Activated naive CD4-positive, alpha-beta T cell treated with Interleukin-2 at 50 U/mL for 16 hours (primary cell): ENCODE measurements around the gene TYW3.

Experiments used
- DNase-seq: peaks from one replicate; pipeline ENCODE4 v3.0.0-alpha.2; 2020

The TYW3 gene

GRCh38 chr1:74732960-74733603, at the start of gene TYW3, which contains the start of gene CRYZ:
Gene TYW3, plus strand, starts transcription at chr1:74733152. Its CDS starts 93 bp downstream, at chr1:74733245.
Gene CRYZ, minus strand, starts transcription at chr1:74733050. Its CDS starts 8,229 bp downstream, at chr1:74724821.
- peak; percentile 89 for DNase-seq

DNA sequence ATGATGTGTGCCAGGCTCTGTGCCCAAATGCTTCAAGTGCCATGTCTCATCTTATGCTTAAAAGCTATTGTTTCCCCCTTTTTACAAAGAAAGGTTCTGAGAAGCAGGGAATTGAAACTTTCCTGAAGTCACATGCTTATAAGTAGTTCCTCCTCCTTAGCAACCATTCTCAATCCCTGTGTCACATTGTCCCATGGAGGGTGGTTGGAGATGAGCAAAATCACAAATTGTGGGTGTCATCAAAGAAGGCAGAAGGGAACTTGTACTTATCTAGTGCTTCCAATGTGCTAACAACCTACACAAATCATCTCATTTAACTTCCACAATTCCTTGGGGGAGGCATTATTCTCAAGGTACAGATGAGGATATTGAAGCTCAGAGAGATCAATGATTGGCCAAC, 49.3 kb upstream of the TYW3 start:
- DNase-seq = no peak

DNA sequence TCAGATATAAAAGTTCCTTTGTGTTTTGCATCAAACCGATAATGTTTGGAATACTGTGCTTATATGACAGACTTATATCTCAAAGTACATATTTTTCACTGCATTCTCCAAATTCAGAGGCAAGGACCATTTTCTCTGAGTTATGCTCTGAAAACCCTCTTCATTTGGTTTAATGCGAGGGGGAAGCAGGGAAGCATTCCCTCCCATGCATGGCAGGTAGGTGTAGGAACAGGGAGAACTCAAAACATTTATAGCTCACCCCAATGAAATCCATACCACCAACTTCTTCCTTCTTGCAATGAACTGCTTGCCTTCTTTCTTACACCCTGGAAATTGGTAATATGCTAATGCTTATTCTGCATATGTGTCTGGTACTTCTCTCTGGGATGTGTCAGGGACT, 48.7 kb upstream of the TYW3 start:
- no peak for DNase-seq

DNA sequence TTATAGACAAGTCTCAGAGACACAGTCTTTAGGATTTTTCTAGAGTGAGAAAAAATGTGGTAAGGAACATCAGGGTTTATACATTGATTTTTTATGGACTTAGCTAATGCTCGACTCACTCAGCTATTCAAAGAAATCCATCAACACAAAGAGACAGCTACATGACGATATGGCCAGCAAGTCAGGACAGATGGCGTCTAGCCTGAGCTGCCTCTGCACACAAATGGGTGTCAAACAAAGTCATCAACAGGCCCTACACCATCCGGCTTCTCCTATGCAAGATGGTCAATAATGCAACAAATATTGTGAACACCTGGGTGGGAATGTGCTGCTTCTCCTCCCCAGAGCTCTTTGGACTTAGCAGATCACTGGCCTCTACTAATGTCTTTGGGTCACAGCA, 46.0 kb upstream of the TYW3 start:
- DNase-seq = no peak

DNA sequence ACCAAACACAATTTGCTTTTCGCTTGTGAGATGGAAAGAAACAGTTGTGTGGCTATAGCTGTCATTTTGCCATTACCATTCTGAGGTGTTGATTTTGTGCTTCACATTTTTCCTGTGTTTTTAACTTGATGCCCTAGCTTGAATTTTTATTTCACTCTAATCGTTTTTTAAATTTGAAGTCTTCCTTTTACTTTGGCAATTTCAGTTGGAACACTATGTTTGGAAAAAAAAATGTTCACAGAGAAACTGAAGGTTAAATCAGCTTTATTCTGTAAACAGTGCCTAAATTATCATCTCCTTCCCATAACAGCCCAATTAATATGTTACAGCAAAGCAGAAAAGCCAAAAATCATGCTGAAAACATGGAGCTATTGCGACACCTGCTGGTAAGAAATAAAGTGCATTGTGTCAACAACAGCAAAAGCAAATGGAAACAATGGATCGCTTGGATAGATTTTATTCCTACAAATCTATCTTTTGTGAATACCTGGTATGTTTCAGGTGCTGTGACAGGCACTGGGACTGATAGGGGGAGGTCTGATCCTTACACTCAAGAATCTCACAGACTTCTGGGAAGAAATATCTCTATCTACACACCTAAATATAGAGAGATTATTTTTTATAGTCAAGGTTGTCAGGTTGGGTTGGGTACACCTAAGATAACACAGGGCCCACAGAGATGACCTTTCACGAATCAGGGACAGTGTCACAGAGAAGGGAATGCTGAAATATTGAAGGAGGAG, 43.2 kb upstream of the TYW3 start:
- peak; percentile 20 for DNase-seq

GRCh38 chr1:74690364-74690696, 42.6 kb upstream of the TYW3 start:
- DNase-seq = no peak

- no peak for DNase-seq
Measured at GRCh38 chr1:74690909-74691308, 42.0 kb upstream of the TYW3 start.

GRCh38 chr1:74693473-74693872, 39.5 kb upstream of the TYW3 start:
- no peak for DNase-seq

GRCh38 chr1:74697832-74698231, 35.1 kb upstream of the TYW3 start:
- no peak for DNase-seq

DNA sequence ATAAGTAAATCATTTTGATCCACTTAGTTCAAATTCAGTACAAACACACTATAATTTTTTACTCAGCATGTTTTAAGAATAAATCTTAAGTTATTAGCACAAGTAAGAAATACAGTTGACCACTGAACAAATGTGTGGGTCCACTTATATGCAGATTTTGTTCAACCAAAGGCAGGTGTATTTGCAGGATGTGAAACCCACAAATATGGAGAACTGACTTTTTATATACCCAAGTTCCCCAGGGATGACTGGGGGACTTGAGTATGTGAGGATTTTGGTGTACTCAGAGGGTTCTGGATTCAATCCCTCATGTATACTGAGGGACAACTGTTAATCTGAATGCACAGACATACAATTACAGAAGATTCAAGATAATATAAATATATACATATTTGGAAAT, 33.6 kb upstream of the TYW3 start:
- DNase-seq = no peak

DNA sequence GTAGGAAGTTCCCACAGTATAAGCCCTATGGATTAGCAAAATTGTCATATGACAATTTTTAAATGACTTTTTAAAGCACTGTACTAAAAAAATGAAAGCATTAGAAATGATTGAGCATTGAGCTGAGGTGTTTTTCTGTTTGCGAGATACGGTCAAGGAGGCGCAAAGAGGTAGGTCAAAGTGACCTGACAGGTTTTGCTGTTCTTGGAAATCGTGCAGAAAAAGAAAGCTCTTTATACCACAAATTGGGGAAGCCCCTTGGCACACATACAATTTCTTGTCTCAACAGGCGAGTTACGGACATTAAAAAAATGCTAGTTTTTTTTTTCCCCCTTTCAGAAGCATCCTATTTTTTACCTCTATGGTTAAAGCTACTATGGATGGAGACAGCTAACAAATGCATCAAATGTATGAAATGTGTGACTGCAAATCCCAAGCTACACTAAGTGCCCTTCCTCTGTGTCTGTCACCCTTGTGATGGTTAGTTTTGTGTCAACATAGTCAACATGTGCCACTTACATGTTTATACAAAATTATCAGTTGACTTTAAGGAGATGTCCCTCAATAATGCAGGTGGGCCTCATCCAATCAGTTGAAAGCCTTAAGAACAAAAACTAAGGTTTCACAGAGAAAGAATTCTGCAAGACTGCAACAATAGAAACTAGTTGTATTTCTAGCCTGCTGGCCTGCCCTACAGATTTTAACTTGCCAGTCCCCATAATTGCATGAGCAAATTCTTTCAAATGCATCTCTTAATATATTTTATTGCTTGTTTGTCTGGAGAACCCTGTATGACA, 29.4 kb upstream of the TYW3 start:
- no peak for DNase-seq

DNA sequence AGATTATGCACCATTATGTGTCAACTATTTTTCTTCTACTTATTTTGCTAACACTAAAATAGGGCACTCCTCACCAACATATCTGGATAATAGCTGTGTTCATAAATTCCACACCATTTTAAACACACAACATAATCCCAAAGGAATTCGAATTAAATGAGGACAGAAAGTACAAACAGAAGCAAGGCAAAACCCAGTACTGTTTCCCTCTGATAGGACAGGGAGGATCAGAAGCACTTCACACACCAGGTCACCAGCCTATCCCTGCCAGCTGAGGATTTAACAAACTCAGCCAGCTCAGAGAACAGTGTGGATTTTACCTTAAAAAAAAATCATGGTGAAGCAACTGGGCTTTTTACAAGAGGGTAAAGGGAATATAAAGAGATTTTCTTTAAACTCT, 20.1 kb upstream of the TYW3 start:
- DNase-seq = no peak

DNA sequence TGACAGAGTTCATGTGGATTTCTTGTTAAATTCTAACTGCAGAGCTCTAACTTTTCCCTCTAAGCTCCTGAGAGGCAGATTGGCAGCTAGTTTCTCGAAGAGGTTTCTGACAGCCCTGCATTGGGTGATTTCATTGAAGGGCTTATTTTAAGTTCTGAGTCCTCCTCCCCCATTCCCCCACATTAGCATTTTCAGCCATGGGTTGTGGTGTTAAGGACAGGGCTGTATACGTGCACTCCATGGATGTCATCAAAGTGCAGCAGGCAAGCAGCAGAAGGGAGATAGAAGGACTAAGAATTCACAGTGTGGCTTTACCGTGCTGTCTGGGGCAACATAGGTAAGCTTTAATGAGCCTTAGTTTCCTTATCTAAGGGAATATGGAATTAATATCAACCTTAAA, 19.1 kb upstream of the TYW3 start:
- DNase-seq = no peak

DNA sequence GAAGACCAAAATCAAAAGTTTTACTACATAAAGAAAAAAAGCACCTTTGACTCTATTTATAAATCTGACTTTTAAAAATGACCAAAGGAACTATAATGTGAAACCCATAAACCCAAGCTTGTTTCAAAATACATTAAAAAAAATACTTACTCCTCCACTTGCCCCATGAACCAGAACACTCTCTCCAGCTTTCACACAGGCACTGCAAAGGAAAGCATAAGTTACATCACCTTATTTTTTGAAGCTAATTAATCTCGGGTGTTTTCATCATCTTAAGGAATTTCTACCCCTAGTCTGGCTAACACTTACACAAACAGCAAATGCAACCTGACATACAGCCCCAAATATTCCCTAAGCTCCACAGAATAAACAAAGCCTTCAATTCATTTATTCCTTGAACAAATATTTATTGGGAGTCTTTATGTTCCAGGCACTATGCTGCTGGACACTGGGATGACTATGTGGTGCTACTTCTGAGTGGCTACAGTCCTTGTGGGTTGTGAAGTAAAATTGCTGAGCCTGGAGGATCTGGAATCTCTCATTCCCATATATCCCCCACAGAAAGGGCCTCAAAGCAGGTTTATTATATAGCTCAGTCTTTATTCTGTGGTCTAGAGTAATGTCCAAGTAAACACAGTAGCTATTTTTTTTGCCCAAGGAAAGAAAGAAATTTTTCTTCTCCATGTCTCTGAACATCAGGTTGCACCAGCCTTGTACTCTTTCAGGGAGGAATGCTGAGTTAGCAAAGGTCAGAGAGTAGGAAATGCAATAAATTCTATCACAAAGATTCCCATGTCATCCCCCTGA, 18.3 kb upstream of the TYW3 start:
- DNase-seq = no peak

- no peak for DNase-seq
Measured at GRCh38 chr1:74715236-74715502, 17.8 kb upstream of the TYW3 start.

- no peak for DNase-seq
Measured at GRCh38 chr1:74715806-74716205, 17.1 kb upstream of the TYW3 start.

DNA sequence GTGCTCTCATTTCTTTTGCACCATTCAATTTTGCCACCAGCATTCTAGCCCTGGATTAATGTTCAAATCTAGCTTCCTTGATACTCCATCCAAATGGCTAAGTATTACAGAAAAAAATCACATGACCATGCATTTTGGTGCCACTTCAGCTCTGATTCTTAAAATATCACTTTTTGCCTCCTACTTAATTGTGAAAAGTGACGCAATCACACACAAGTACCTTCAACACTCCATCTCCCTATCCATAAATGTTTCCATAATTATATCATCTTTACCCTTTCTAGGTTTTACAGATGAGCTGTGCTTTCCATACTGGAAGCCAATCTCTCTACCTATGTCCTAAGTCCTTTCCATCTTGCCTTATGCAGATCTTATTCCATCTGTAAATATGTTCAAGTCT, 16.1 kb upstream of the TYW3 start:
- DNase-seq = no peak

DNA sequence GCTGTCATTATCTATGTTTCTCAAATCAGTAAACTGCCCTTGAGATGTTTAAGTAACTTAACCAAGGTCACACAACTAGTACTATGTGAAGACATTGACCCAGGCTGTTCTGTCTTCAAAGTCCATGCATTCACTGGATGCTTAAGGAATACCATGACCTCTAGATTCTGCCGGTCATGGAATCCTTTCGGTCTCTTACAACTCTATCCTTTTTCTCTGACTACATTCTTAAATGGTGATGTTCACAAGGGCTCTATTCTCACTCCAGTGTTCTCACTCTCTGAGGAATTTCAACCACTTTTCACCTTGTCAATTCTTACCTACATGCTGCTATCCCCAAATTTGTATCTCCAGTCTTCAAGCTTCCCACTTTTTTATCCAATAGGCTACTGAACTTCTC, 15.3 kb upstream of the TYW3 start:
- DNase-seq = no peak

DNA sequence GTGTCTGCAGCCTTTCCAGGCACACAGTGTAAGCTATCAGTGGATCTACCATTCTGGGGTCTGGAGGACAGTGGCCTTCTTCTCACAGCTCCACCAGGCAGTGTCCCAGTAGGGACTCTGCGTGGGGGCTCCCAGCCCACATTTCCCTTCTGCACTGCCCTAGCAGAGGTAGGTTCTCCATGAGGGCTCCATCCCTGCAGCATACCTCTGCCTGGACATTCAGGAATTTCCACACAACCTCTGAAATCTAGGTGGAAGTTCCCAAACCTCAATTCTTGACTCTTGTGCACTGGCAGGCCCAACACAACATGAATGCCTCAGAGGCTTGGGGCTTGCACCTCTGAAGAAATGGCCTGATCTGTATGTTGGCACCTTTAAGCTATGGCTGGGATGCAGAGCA, 6.9 kb upstream of the TYW3 start:
- DNase-seq = no peak

- no peak for DNase-seq
Measured at GRCh38 chr1:74728736-74729135, 4.2 kb upstream of the TYW3 start.

DNA sequence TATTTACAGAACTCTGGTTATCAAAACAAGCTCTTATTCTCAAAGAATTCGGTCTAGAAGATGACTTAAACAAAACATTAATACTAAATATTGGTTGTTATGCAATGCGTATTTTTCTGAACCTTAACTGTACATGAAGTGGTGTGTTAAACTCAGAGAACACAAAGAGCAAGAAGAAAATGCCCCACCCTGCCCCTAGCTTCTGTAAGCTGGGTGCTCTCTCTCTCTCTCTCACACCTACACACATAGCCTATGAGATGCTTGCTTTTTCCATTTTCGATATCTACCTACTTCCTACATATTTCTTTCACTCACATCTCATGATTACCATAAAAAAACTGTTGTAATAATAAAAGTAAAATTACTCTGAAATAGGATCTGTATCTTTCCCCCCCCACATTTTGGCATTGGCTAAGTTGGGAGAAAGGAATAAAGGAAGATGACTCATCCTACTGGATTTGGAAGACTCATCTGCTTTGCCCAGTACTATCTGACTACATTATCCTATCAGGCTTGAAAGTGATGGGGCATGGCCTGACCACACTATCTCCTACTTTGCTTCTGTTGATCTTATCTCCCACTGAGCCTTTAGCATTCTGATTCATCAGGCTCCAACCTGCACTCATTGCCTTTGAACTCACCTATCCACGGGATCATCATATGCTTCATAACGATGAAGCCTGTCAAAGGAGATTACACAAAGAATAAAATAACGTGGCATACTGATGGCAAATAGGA, 3.0 kb upstream of the TYW3 start:
- DNase-seq = no peak

GRCh38 chr1:74731399-74732052, 1.4 kb upstream of the TYW3 start:
- no peak for DNase-seq
